GM21786 (cell line): Measurements from ENCODE around the gene PPIP5K2.

ENCODE experiments used
- ATAC-seq: cut with Tn5 transposase; IDR thresholded peaks from one replicate; pipeline ENCODE4 v1.9.1; 2021; ENCODE audit not compliant: unreplicated experiment

Gene PPIP5K2

GRCh38 chr5:103235891-103236290 is 115.8 kb downstream of the PPIP5K2 start:
- ATAC-seq, result no peak

- no peak for ATAC-seq
Observed at GRCh38 chr5:103237778-103238177, 117.7 kb downstream of the PPIP5K2 start.

- no peak for ATAC-seq
Observed at GRCh38 chr5:103243665-103244064, 123.6 kb downstream of the PPIP5K2 start.

- no peak for ATAC-seq
Observed at GRCh38 chr5:103244398-103244797, 124.3 kb downstream of the PPIP5K2 start.

GRCh38 chr5:103245761-103246160 is 125.7 kb downstream of the PPIP5K2 start:
- no peak for ATAC-seq

- no peak for ATAC-seq
Observed at GRCh38 chr5:103247118-103247517, 127.0 kb downstream of the PPIP5K2 start.

- ATAC-seq, result no peak
Observed at GRCh38 chr5:103249068-103249467, 129.0 kb downstream of the PPIP5K2 start.

- ATAC-seq, result no peak
Observed at GRCh38 chr5:103254921-103255320, 134.8 kb downstream of the PPIP5K2 start.

GRCh38 chr5:103255691-103256090 is 135.6 kb downstream of the PPIP5K2 start:
- ATAC-seq, result no peak

- no peak for ATAC-seq
Observed at GRCh38 chr5:103256178-103256577, 136.1 kb downstream of the PPIP5K2 start.

- peak; percentile 69 for ATAC-seq
Observed at GRCh38 chr5:103258368-103258956, 138.4 kb downstream of the PPIP5K2 start, which contains the start of gene MACIR. TSS of gene MACIR (plus strand) at chr5:103258763. CDS start at chr5:103275920, 17,157 bp downstream.

GRCh38 chr5:103258957-103259704 is 139.0 kb downstream of the PPIP5K2 start:
- peak; percentile 34 for ATAC-seq

GRCh38 chr5:103259705-103260355 is 139.7 kb downstream of the PPIP5K2 start:
- ATAC-seq, result no peak

GRCh38 chr5:103260951-103261350 is 140.8 kb downstream of the PPIP5K2 start:
- ATAC-seq, result peak; percentile 42
